ENCODE results near the gene RIPOR2.
"Not testable (repeated sequence)": the region's sequence is repeated elsewhere in the genome, so short reads cannot be mapped to it uniquely, and the experiment has no call there.

The RIPOR2 gene

GRCh38 chr6:24898676-24899075 is 37.1 kb downstream of the RIPOR2 start:
- no peak for TF ChIP-seq ZNF274 (IDR thresholded peaks at IDR 0.05; ENCODE audit: low read depth, low read length)
- no peak overlapping the region for H3K4me3 ChIP-seq (ENCODE audit: low read length)

- H3K4me3 ChIP-seq (ENCODE audit: low read length) = no peak overlapping the region
- no peak for TF ChIP-seq ZNF274 (IDR thresholded peaks at IDR 0.05; ENCODE audit: low read depth, low read length)
Observed at GRCh38 chr6:24897186-24897585, 38.6 kb downstream of the RIPOR2 start.

GRCh38 chr6:24893342-24893850 is 42.4 kb downstream of the RIPOR2 start:
- no peak for TF ChIP-seq ZNF274 (IDR thresholded peaks at IDR 0.05; ENCODE audit: low read depth, low read length)
- no peak overlapping the region for H3K4me3 ChIP-seq (ENCODE audit: low read length)

GRCh38 chr6:24891004-24891403 is 44.8 kb downstream of the RIPOR2 start:
- no peak for TF ChIP-seq ZNF274 (IDR thresholded peaks at IDR 0.05; ENCODE audit: low read depth, low read length)
- no peak overlapping the region for H3K4me3 ChIP-seq (ENCODE audit: low read length)

GRCh38 chr6:24890471-24890870 is 45.3 kb downstream of the RIPOR2 start:
- no peak overlapping the region for H3K4me3 ChIP-seq (ENCODE audit: low read length)
- TF ChIP-seq ZNF274 (IDR thresholded peaks at IDR 0.05; ENCODE audit: low read depth, low read length) = no peak

- H3K4me3 ChIP-seq (ENCODE audit: low read length) = no peak overlapping the region
Observed at GRCh38 chr6:24888715-24889370, 46.9 kb downstream of the RIPOR2 start.

GRCh38 chr6:24887545-24888140 is 48.1 kb downstream of the RIPOR2 start:
- TF ChIP-seq ZNF274 (IDR thresholded peaks at IDR 0.05; ENCODE audit: low read depth, low read length) = no peak
- no peak overlapping the region for H3K4me3 ChIP-seq (ENCODE audit: low read length)

More at GRCh38 chr6:24888715-24889370, 46.9 kb downstream of the RIPOR2 start:
- TF ChIP-seq ZNF274 (IDR thresholded peaks at IDR 0.05; ENCODE audit: low read depth, low read length) = no peak

- H3K4me3 ChIP-seq (ENCODE audit: low read length) = no peak overlapping the region
- no peak for TF ChIP-seq ZNF274 (IDR thresholded peaks at IDR 0.05; ENCODE audit: low read depth, low read length)
Observed at GRCh38 chr6:24883618-24884017, 52.1 kb downstream of the RIPOR2 start.

- no peak overlapping the region for H3K4me3 ChIP-seq (ENCODE audit: low read length)
- TF ChIP-seq ZNF274 (IDR thresholded peaks at IDR 0.05; ENCODE audit: low read depth, low read length) = no peak
Observed at GRCh38 chr6:24882835-24883555, 52.8 kb downstream of the RIPOR2 start.

- TF ChIP-seq ZNF274 (IDR thresholded peaks at IDR 0.05; ENCODE audit: low read depth, low read length) = no peak
- H3K4me3 ChIP-seq (ENCODE audit: low read length) = no peak overlapping the region
Observed at GRCh38 chr6:24882295-24882694, 53.5 kb downstream of the RIPOR2 start.

- TF ChIP-seq ZNF274 (IDR thresholded peaks at IDR 0.05; ENCODE audit: low read depth, low read length) = no peak
- H3K4me3 ChIP-seq (ENCODE audit: low read length) = no peak overlapping the region
Observed at GRCh38 chr6:24881376-24881775, 54.4 kb downstream of the RIPOR2 start.

GRCh38 chr6:24880451-24880850 is 55.3 kb downstream of the RIPOR2 start:
- no peak for TF ChIP-seq ZNF274 (IDR thresholded peaks at IDR 0.05; ENCODE audit: low read depth, low read length)
- H3K4me3 ChIP-seq (ENCODE audit: low read length) = no peak overlapping the region

- TF ChIP-seq ZNF274 (IDR thresholded peaks at IDR 0.05; ENCODE audit: low read depth, low read length) = no peak
- no peak overlapping the region for H3K4me3 ChIP-seq (ENCODE audit: low read length)
Observed at GRCh38 chr6:24879351-24879750, 56.4 kb downstream of the RIPOR2 start.

GRCh38 chr6:24877747-24878146 is 58.0 kb downstream of the RIPOR2 start:
- not testable (repeated sequence) for H3K4me3 ChIP-seq (ENCODE audit: low read length)
